ENCODE results near the gene MAPRE2. TPM values are rescaled to one million over a fixed set of nuclear protein-coding genes. Genes with fewer than 3 reads are reported as not detected.

MAPRE2 gene
- total and polyA plus RNA-seq, 10 donors, result 18.8 to 62.9 (median 45.1) TPM

DNA sequence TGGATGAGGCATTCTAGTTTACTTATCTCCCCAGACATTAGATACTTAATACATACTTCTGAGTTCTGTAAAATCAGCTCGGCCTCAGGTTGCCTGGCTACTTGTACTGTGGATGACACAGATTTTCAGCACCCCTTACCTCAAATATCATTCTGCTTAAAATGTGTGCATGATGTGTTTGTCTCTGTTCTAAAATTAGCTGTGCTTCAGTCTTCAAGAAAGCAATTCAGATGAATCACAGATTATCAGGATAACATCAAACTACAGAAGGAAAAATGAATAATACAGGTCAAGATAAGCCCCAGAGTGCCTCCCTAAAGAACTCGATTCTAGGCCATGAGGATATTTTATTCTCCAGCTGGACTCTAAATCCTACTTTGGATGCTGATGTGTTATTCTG, 21.3 kb upstream of the MAPRE2 start:
- Histone ChIP-seq H3K27ac (no peak overlapping the region), H3K4me1 (no peaks in the 10 kb centered on the region), H3K36me3 (no peaks in the 10 kb centered on the region), H3K9me3 (no peaks in the 10 kb centered on the region), H3K4me3 (no peak overlapping the region), H3K27me3 (replicated peaks in 1 of 7) (no peaks in the 10 kb centered on the region)
- TF ChIP-seq, protein P1, sequence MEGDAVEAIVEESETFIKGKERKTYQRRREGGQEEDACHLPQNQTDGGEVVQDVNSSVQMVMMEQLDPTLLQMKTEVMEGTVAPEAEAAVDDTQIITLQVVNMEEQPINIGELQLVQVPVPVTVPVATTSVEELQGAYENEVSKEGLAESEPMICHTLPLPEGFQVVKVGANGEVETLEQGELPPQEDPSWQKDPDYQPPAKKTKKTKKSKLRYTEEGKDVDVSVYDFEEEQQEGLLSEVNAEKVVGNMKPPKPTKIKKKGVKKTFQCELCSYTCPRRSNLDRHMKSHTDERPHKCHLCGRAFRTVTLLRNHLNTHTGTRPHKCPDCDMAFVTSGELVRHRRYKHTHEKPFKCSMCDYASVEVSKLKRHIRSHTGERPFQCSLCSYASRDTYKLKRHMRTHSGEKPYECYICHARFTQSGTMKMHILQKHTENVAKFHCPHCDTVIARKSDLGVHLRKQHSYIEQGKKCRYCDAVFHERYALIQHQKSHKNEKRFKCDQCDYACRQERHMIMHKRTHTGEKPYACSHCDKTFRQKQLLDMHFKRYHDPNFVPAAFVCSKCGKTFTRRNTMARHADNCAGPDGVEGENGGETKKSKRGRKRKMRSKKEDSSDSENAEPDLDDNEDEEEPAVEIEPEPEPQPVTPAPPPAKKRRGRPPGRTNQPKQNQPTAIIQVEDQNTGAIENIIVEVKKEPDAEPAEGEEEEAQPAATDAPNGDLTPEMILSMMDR (IDR thresholded peaks at IDR 0.05 in 8 of 11, conservative IDR thresholded peaks at IDR 0.05 in 3 of 11), result no peak
- TF ChIP-seq POLR2A (IDR thresholded peaks at IDR 0.05), result no peak
- no peak for TF ChIP-seq POLR2AphosphoS5 (IDR thresholded peaks at IDR 0.05)
- no peak for DNase-seq
- WGBS, 5 donors, result 88 to 95% (median 89%) methylated on average over 2 of the region's 2 CpGs
- intact Hi-C loops (cut with DNase I; ENCODE audit: low total_unique reads), result loop anchor here (10.0 kb wide), 1 partner anchor 215 kb away; no protein-coding TSS in a partner anchor

DNA sequence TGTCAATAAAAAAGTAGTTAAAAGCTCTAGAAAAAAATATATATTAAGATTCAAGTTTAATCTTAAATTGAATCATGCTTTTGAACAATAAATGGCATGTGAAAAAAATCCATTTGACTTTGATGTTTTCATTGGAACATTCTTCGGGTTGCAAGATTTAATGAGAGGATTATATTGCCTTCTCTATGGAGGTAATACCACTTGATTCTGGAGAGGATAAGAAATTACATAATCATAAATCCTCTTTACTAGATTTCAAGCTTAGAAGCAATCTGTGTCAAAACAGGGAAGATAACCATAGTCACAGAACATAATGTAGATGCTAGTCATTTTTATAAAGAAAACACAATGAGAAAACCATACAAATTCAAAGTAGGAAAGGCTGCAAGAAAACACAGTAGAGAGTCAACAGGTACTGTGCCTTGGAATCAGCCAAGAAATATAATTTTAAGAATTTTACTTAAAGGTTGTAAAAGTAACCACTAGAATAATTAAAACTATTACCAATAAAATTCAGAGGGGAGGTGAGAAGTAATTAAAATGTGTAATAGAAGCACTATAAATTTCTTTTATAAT, 18.7 kb upstream of the MAPRE2 start:
- TF ChIP-seq POLR2A (IDR thresholded peaks at IDR 0.05) (no peak), POLR2AphosphoS5 (IDR thresholded peaks at IDR 0.05) (no peak)
- TF ChIP-seq, protein P1 (IDR thresholded peaks at IDR 0.05 in 8 of 11, conservative IDR thresholded peaks at IDR 0.05 in 3 of 11), result no peak
- no peak overlapping the region for H3K4me3 ChIP-seq
- no peak for DNase-seq
- no peaks in the 10 kb centered on the region for H3K9me3 ChIP-seq
- WGBS, 5 donors, result 87 to 100% (median 97%) methylated on average over 1 of the region's 1 CpG
- H3K27me3 ChIP-seq (replicated peaks in 1 of 7), result no peaks in the 10 kb centered on the region
- H3K27ac ChIP-seq, result no peak overlapping the region
- no peaks in the 10 kb centered on the region for H3K36me3 ChIP-seq
- peaks cover 0 to 3% (median 0%) of the 10 kb centered on the region in 6 donors for H3K4me1 ChIP-seq
- intact Hi-C loops (cut with DNase I; ENCODE audit: low total_unique reads), result loop anchor here (10.0 kb wide), 1 partner anchor 212 kb away; no protein-coding TSS in a partner anchor

DNA sequence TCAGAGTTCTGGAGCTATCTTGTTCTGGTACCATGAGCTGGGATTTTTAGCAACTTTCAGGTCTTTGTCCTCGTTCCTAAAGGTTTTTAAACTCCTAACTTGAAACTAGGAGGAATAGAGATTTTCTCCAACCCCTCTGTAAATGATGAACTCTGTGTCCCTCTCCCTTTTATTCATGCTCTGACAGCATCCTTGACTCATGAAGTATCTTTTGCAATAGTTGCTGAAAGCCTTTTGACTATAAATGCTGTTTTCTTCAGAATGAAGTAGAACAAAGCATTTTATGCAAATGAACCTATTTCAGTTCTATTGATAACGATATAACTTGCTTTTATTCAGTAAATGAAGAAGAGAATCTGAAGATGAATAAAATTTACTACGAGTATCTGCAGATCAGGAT, 17.0 kb upstream of the MAPRE2 start:
- no peak overlapping the region for H3K4me3 ChIP-seq
- 68 to 84% (median 76%) methylated on average over 3 of the region's 3 CpGs for WGBS, 5 donors
- H3K9me3 ChIP-seq, result no peaks in the 10 kb centered on the region
- peaks cover 0 to 8% (median 2%) of the 10 kb centered on the region in 6 donors for H3K4me1 ChIP-seq
- no peak overlapping the region for H3K27ac ChIP-seq
- intact Hi-C loops (cut with DNase I; ENCODE audit: low total_unique reads), result loop anchor here (10.0 kb wide), 1 partner anchor 211 kb away; no protein-coding TSS in a partner anchor
- H3K27me3 ChIP-seq (replicated peaks in 1 of 7), result no peaks in the 10 kb centered on the region
- TF ChIP-seq POLR2A (IDR thresholded peaks at IDR 0.05) (no peak), POLR2AphosphoS5 (IDR thresholded peaks at IDR 0.05) (no peak)
- TF ChIP-seq, protein P1 (IDR thresholded peaks at IDR 0.05 in 8 of 11, conservative IDR thresholded peaks at IDR 0.05 in 3 of 11), result no peak
- DNase-seq, result no peak
- H3K36me3 ChIP-seq, result no peaks in the 10 kb centered on the region

DNA sequence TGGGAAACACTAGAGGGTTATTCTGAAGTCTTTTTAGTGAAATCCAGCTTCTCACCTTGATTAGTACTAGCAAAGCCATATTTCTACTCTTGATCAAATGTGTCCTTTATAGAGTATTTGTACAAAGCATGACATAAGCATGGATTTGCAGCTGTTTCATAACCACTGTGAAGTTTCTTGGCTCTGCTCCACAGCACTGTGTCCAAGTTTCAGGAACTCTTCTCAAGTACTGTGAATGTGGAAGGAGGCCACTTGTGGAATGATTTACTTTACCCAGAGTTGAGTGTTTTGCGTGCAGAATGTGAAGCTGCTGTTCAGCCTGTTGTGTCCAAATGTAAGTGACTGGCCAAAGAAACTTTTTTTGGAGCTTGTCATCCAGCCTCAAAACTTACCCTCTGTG, 16.2 kb upstream of the MAPRE2 start:
- peak overlapping the region in 1 of 8 donors; percentile 7 for H3K27ac ChIP-seq
- peaks cover 0 to 15% (median 8%) of the 10 kb centered on the region in 6 donors for H3K4me1 ChIP-seq
- H3K36me3 ChIP-seq, result no peaks in the 10 kb centered on the region
- no peak for DNase-seq
- H3K4me3 ChIP-seq, result no peak overlapping the region
- no peaks in the 10 kb centered on the region for H3K9me3 ChIP-seq
- TF ChIP-seq POLR2A (IDR thresholded peaks at IDR 0.05) (no peak), POLR2AphosphoS5 (IDR thresholded peaks at IDR 0.05) (no peak)
- TF ChIP-seq, protein P1 (IDR thresholded peaks at IDR 0.05 in 8 of 11, conservative IDR thresholded peaks at IDR 0.05 in 3 of 11), result no peak
- intact Hi-C loops (cut with DNase I; ENCODE audit: low total_unique reads), result loop anchor here (10.0 kb wide), 1 partner anchor 210 kb away; no protein-coding TSS in a partner anchor
- WGBS, 5 donors, result 47 to 73% (median 66%) methylated on average over 1 of the region's 1 CpG
- no peaks in the 10 kb centered on the region for H3K27me3 ChIP-seq (replicated peaks in 1 of 7)
